GM19351 (cell line): Measurements from ENCODE around the gene DMRTB1.
"Not testable (repeated sequence)": the region's sequence is repeated elsewhere in the genome, so short reads cannot be mapped to it uniquely, and the experiment has no call there.

Source experiments
- ATAC-seq: cut with Tn5 transposase; IDR thresholded peaks from one replicate; pipeline ENCODE4 v1.9.1; 2021; ENCODE audit warnings: mild to moderate bottlenecking, moderate library complexity; ENCODE audit not compliant: unreplicated experiment

DMRTB1 gene

GRCh38 chr1:53434405-53435007 is 24.7 kb upstream of the DMRTB1 start:
- not testable (repeated sequence) for ATAC-seq

- ATAC-seq: no peak
Measured at GRCh38 chr1:53435151-53435550, 24.0 kb upstream of the DMRTB1 start.

- ATAC-seq: no peak
Measured at GRCh38 chr1:53438427-53439336, 20.5 kb upstream of the DMRTB1 start.

- ATAC-seq: no peak
Measured at GRCh38 chr1:53439337-53440207, 19.6 kb upstream of the DMRTB1 start.

- no peak for ATAC-seq
Measured at GRCh38 chr1:53440633-53441032, 18.6 kb upstream of the DMRTB1 start.

GRCh38 chr1:53442299-53442698 is 16.9 kb upstream of the DMRTB1 start:
- ATAC-seq: no peak

- ATAC-seq: no peak
Measured at GRCh38 chr1:53446051-53446450, 13.1 kb upstream of the DMRTB1 start.

- no peak for ATAC-seq
Measured at GRCh38 chr1:53447413-53447812, 11.8 kb upstream of the DMRTB1 start.

GRCh38 chr1:53448241-53448841 is 10.9 kb upstream of the DMRTB1 start:
- no peak for ATAC-seq

GRCh38 chr1:53449021-53449420 is 10.2 kb upstream of the DMRTB1 start:
- no peak for ATAC-seq

- ATAC-seq: no peak
Measured at GRCh38 chr1:53449693-53450092, 9.5 kb upstream of the DMRTB1 start.

- ATAC-seq: no peak
Measured at GRCh38 chr1:53450225-53450624, 9.0 kb upstream of the DMRTB1 start.

- no peak for ATAC-seq
Measured at GRCh38 chr1:53454019-53454418, 5.2 kb upstream of the DMRTB1 start.

- no peak for ATAC-seq
Measured at GRCh38 chr1:53455364-53455991, 3.7 kb upstream of the DMRTB1 start.

GRCh38 chr1:53458634-53459033 is 565 bp upstream of the DMRTB1 start:
- no peak for ATAC-seq

- ATAC-seq: no peak
Measured at GRCh38 chr1:53460211-53460634, 1.0 kb downstream of the DMRTB1 start.

GRCh38 chr1:53460666-53461322 is 1.6 kb downstream of the DMRTB1 start:
- ATAC-seq: no peak

GRCh38 chr1:53461323-53462044 is 2.3 kb downstream of the DMRTB1 start:
- ATAC-seq: no peak

GRCh38 chr1:53462193-53462592 is 3.0 kb downstream of the DMRTB1 start:
- no peak for ATAC-seq
